HG02623 (cell line): ENCODE measurements around the gene CD9.
"Not testable (repeated sequence)": the region's sequence is repeated elsewhere in the genome, so short reads cannot be mapped to it uniquely, and the experiment has no call there.

Experiments
- ATAC-seq: cut with Tn5 transposase; IDR thresholded peaks from one replicate; pipeline ENCODE4 v1.9.1; 2021; ENCODE audit warnings: moderate library complexity; ENCODE audit not compliant: unreplicated experiment

Gene CD9

GRCh38 chr12:6198556-6198955 lies 1.6 kb upstream of the CD9 start:
- ATAC-seq: no peak

- no peak for ATAC-seq
Measured at GRCh38 chr12:6198985-6199530, 1.1 kb upstream of the CD9 start.

- ATAC-seq: no peak
Measured at GRCh38 chr12:6199531-6200255, 507 bp upstream of the CD9 start.

GRCh38 chr12:6201213-6201608 lies 1.0 kb downstream of the CD9 start:
- ATAC-seq: no peak

GRCh38 chr12:6201826-6202225 lies 1.6 kb downstream of the CD9 start:
- ATAC-seq: no peak

GRCh38 chr12:6202304-6202703 lies 2.1 kb downstream of the CD9 start:
- ATAC-seq: no peak

GRCh38 chr12:6202846-6203245 lies 2.6 kb downstream of the CD9 start:
- ATAC-seq: no peak

GRCh38 chr12:6203601-6204000 lies 3.4 kb downstream of the CD9 start:
- ATAC-seq: no peak

GRCh38 chr12:6204533-6205143 lies 4.4 kb downstream of the CD9 start:
- no peak for ATAC-seq

- ATAC-seq: no peak
Measured at GRCh38 chr12:6205144-6205539, 4.9 kb downstream of the CD9 start.

GRCh38 chr12:6205761-6206160 lies 5.6 kb downstream of the CD9 start:
- no peak for ATAC-seq

- ATAC-seq: no peak
Measured at GRCh38 chr12:6206327-6206726, 6.1 kb downstream of the CD9 start.

GRCh38 chr12:6207259-6207925 lies 7.2 kb downstream of the CD9 start:
- ATAC-seq: no peak

- no peak for ATAC-seq
Measured at GRCh38 chr12:6208130-6208529, 7.9 kb downstream of the CD9 start.

GRCh38 chr12:6209428-6209827 lies 9.2 kb downstream of the CD9 start:
- ATAC-seq: not testable (repeated sequence)

GRCh38 chr12:6211421-6211869 lies 11.2 kb downstream of the CD9 start:
- no peak for ATAC-seq

- no peak for ATAC-seq
Measured at GRCh38 chr12:6212086-6212485, 11.9 kb downstream of the CD9 start.

GRCh38 chr12:6213969-6214368 lies 13.8 kb downstream of the CD9 start:
- ATAC-seq: no peak

GRCh38 chr12:6214633-6215032 lies 14.4 kb downstream of the CD9 start:
- no peak for ATAC-seq

- no peak for ATAC-seq
Measured at GRCh38 chr12:6215120-6215807, 15.1 kb downstream of the CD9 start.

GRCh38 chr12:6215932-6216494 lies 15.8 kb downstream of the CD9 start:
- no peak for ATAC-seq
